GM12878 (cell line): ENCODE data around the gene SRSF7. TPM values are rescaled to one million over a fixed set of nuclear protein-coding genes. Genes with fewer than 3 reads are reported as not detected.

ENCODE experiments used
- BCLAF1 ChIP-seq: fragments of 450-650 bp; IDR thresholded peaks from 2 replicates; pipeline ENCODE4 v1.6.1; 2017; ENCODE audit warnings: antibody characterized with exemption, mild to moderate bottlenecking, moderate library complexity
- FOS ChIP-seq: IDR thresholded peaks from 3 replicates; pipeline ENCODE4 v1.6.1; 2011; ENCODE audit warnings: borderline replicate concordance; ENCODE audit not compliant: insufficient read length; ENCODE audit errors: extremely low read depth
- IRF5 ChIP-seq: fragments of 450-650 bp; IDR thresholded peaks from 2 replicates; pipeline ENCODE4 v1.6.1; 2017; ENCODE audit warnings: borderline replicate concordance
- MAX ChIP-seq: IDR thresholded peaks from 2 replicates; pipeline ENCODE4 v1.6.1; 2012; ENCODE audit warnings: low read depth, low read length, improper control_type of control experiment
- MXI1 ChIP-seq: fragments of 150-350 bp; IDR thresholded peaks from 2 replicates; pipeline ENCODE4 v1.6.1; 2011; ENCODE audit warnings: low read depth, mild to moderate bottlenecking, inconsistent platforms, low read length, improper control_type of control experiment
- NFYA ChIP-seq: IDR thresholded peaks from 2 replicates; pipeline ENCODE4 v1.6.1; 2011; ENCODE audit warnings: low read depth, mild to moderate bottlenecking, low read length, improper control_type of control experiment, borderline replicate concordance
- PAX5 ChIP-seq: IDR thresholded peaks from 2 replicates; pipeline ENCODE4 v1.6.1; 2011; ENCODE audit warnings: low read depth, low read length, borderline replicate concordance
- POLR2AphosphoS5 ChIP-seq: IDR thresholded peaks from 2 replicates; pipeline ENCODE4 v1.6.1; 2011; ENCODE audit warnings: mild to moderate bottlenecking, low read length, inconsistent platforms
- POU2F2 ChIP-seq: IDR thresholded peaks from 3 replicates; pipeline ENCODE4 v1.6.1; 2011; ENCODE audit warnings: low read depth, mild to moderate bottlenecking, low read length, borderline replicate concordance
- RCOR1 ChIP-seq: conservative IDR thresholded peaks from 2 replicates; pipeline ENCODE4 v1.6.1; 2012; ENCODE audit warnings: low read depth, low read length, improper control_type of control experiment
- RELB ChIP-seq: fragments of 450-650 bp; IDR thresholded peaks from 2 replicates; pipeline ENCODE4 v1.6.1; 2017; ENCODE audit warnings: low read depth, mild to moderate bottlenecking, moderate library complexity
- SKIL ChIP-seq: fragments of 450-650 bp; IDR thresholded peaks from 2 replicates; pipeline ENCODE4 v1.6.1; 2017; ENCODE audit warnings: mild to moderate bottlenecking, low read depth, inconsistent platforms; ENCODE audit not compliant: poor library complexity, severe bottlenecking
- SMARCA5 ChIP-seq: fragments of 450-650 bp; IDR thresholded peaks from 2 replicates; pipeline ENCODE4 v1.6.1; 2017; ENCODE audit warnings: mild to moderate bottlenecking
- SRF ChIP-seq, 2 experiments: IDR thresholded peaks; 2 replicates each; pipeline ENCODE4 v1.6.1; 2011; ENCODE audit warnings: low read depth in 2 of 2, low read length in 2 of 2, mild to moderate bottlenecking in 1 of 2, moderate library complexity in 1 of 2
- SUZ12 ChIP-seq: fragments of 200-600 bp; sonication (generic); IDR thresholded peaks from one replicate; pipeline ENCODE4 v1.6.1; 2018; ENCODE audit warnings: antibody characterized with exemption, mild to moderate bottlenecking; ENCODE audit not compliant: unreplicated experiment
- ZBTB40 ChIP-seq: fragments of 450-650 bp; IDR thresholded peaks from 2 replicates; pipeline ENCODE4 v1.6.1; 2016; ENCODE audit warnings: mild to moderate bottlenecking, moderate library complexity, borderline replicate concordance
- polyA plus RNA-seq, 11 experiments: library from polyadenylated mRNA; depleted of rRNA in 4 of 11; unstranded in 6 of 11; stranded (reverse) in 5 of 11; fragments of >200 nt; fragmentation: Nextera tagmentation in 4 of 11; fragmentation: Illumina TruSeq in 1 of 11; extraction: Ambion mirVana in 4 of 11; extraction: Trizol in 1 of 11; gene quantifications; 1 replicate in 1 of 11; 2 replicates in 10 of 11; pipeline versions ENCODE4 v1.2.1 to v1.2.3, GENCODE V29; 2011 to 2016; ENCODE audit warnings: inconsistent platforms in 2 of 11, missing spikeins in 2 of 11, low read depth in 1 of 11
- total RNA-seq, 4 experiments: library from RNA; depleted of rRNA in 3 of 4; stranded (reverse); fragments of >200 nt in 3 of 4; fragmentation: Illumina TruSeq in 1 of 4; extraction: Trizol in 1 of 4; gene quantifications; 2 replicates each; pipeline versions ENCODE4 v1.2.1 to v1.2.3, GENCODE V29; 2013 to 2021

SRSF7 gene
- total and polyA plus RNA-seq, 10 of the 15 experiments (the other 5 are each of a cell fraction or from before 2014, with no cell fraction given): 205 to 785 (median 408) TPM

GRCh38 chr2:38750891-38751595 is at the start of gene SRSF7 (continued):
- TF ChIP-seq PAX5 (peak; percentile 82), FOS (no peak), POU2F2 (peak; percentile 100), POLR2AphosphoS5 (peak; percentile 100), ZBTB40 (peak; percentile 79; the same call in 1 of the 2 replicates), RCOR1 (peak; percentile 75; the same call in 1 of the 2 replicates), NFYA (no peak), MAX (peak; percentile 91), SUZ12 (no peak), SRF (IDR thresholded peaks at IDR 0.05; ENCODE audit: low read depth in 2 of 2, low read length in 2 of 2) (peak; percentile 78 to 87), RELB (peak; percentile 55; the same call in 1 of the 2 replicates), IRF5 (no peak), SMARCA5 (peak; percentile 42; the same call in 1 of the 2 replicates), MXI1 (peak; percentile 89), BCLAF1 (no peak), SKIL (peak; percentile 64)
